Trophoblast cell (in vitro differentiated cells and primary cell): ENCODE data around the gene TAS2R19.
"Not testable (repeated sequence)": the region's sequence is repeated elsewhere in the genome, so short reads cannot be mapped to it uniquely, and the experiment has no call there.

Experiments
- DNase-seq, 2 donors: peaks; one replicate each; pipeline ENCODE4 v3.0.0-alpha.2; 2016
- H2AFZ ChIP-seq: 2 replicates; pipeline ENCODE4 v1.6.1; 2013; ENCODE audit warnings: low read length, moderate library complexity, mild to moderate bottlenecking; ENCODE audit not compliant: insufficient read depth, poor library complexity
- H2AK5ac ChIP-seq: 2 replicates; pipeline ENCODE4 v1.6.1; 2013; ENCODE audit warnings: mild to moderate bottlenecking, low read length
- H2BK120ac ChIP-seq: 2 replicates; pipeline ENCODE4 v1.6.1; 2013; ENCODE audit warnings: low read length, mild to moderate bottlenecking, moderate library complexity; ENCODE audit not compliant: insufficient read depth, poor library complexity
- H2BK12ac ChIP-seq: 2 replicates; pipeline ENCODE4 v1.6.1; 2013; ENCODE audit warnings: mild to moderate bottlenecking, low read length, moderate library complexity
- H2BK5ac ChIP-seq: 2 replicates; pipeline ENCODE4 v1.6.1; 2013; ENCODE audit warnings: low read length, low read depth, moderate library complexity, mild to moderate bottlenecking; ENCODE audit not compliant: poor library complexity
- H3K14ac ChIP-seq: 2 replicates; pipeline ENCODE4 v1.6.1; 2013; ENCODE audit warnings: mild to moderate bottlenecking, low read length
- H3K18ac ChIP-seq: 2 replicates; pipeline ENCODE4 v1.6.1; 2013; ENCODE audit warnings: mild to moderate bottlenecking, low read length
- H3K23ac ChIP-seq: 2 replicates; pipeline ENCODE4 v1.6.1; 2013; ENCODE audit warnings: low read length
- H3K27ac ChIP-seq: 2 replicates; pipeline ENCODE4 v1.5.1; 2013; ENCODE audit warnings: low read depth, mild to moderate bottlenecking, inconsistent platforms, low read length, moderate library complexity
- H3K27me3 ChIP-seq: 2 replicates; pipeline ENCODE4 v1.6.1; 2013; ENCODE audit warnings: inconsistent platforms, mild to moderate bottlenecking, low read length, moderate library complexity; ENCODE audit not compliant: insufficient read depth
- H3K36me3 ChIP-seq, 2 experiments: 1 replicate in 1 of 2; 2 replicates in 1 of 2; pipeline ENCODE4 v1.6.1; 2013; ENCODE audit warnings: low read length in 2 of 2, mild to moderate bottlenecking in 2 of 2, moderate library complexity in 1 of 2; ENCODE audit not compliant: insufficient read depth in 2 of 2, control insufficient read depth in 1 of 2
- H3K4ac ChIP-seq: 2 replicates; pipeline ENCODE4 v1.6.1; 2013; ENCODE audit warnings: low read depth, mild to moderate bottlenecking, low read length, moderate library complexity
- H3K4me1 ChIP-seq, 2 experiments: 1 replicate in 1 of 2; 2 replicates in 1 of 2; pipeline ENCODE4 v1.6.1; 2013; ENCODE audit warnings: low read length in 2 of 2, mild to moderate bottlenecking in 2 of 2, moderate library complexity in 1 of 2; ENCODE audit not compliant: insufficient read depth in 2 of 2, control insufficient read depth in 1 of 2
- H3K4me2 ChIP-seq: 2 replicates; pipeline ENCODE4 v1.6.1; 2013; ENCODE audit warnings: inconsistent platforms, mild to moderate bottlenecking, low read length, moderate library complexity
- H3K4me3 ChIP-seq: 2 replicates; pipeline ENCODE4 v1.5.1; 2013; ENCODE audit warnings: mild to moderate bottlenecking, low read depth, low read length, inconsistent platforms
- H3K79me1 ChIP-seq: one replicate; pipeline ENCODE4 v1.6.1; 2013; ENCODE audit warnings: low read length
- H3K79me2 ChIP-seq: 2 replicates; pipeline ENCODE4 v1.6.1; 2013; ENCODE audit warnings: low read length, mild to moderate bottlenecking; ENCODE audit not compliant: control insufficient read depth, insufficient read depth, poor library complexity
- H3K9ac ChIP-seq: 2 replicates; pipeline ENCODE4 v1.6.1; 2013; ENCODE audit warnings: mild to moderate bottlenecking, low read length
- H3K9me3 ChIP-seq: 2 replicates; pipeline ENCODE4 v1.6.1; 2013; ENCODE audit warnings: low read depth, mild to moderate bottlenecking, control low read depth, inconsistent platforms, low read length; ENCODE audit not compliant: insufficient read depth
- H4K12ac ChIP-seq: 2 replicates; pipeline ENCODE4 v1.6.1; 2013; ENCODE audit warnings: low read depth, mild to moderate bottlenecking, low read length, moderate library complexity
- H4K8ac ChIP-seq: 2 replicates; pipeline ENCODE4 v1.6.1; 2013; ENCODE audit warnings: low read depth, mild to moderate bottlenecking, low read length, moderate library complexity
- H4K91ac ChIP-seq: one replicate; pipeline ENCODE4 v1.6.1; 2013; ENCODE audit warnings: low read depth, mild to moderate bottlenecking, low read length, moderate library complexity
- WGBS: extraction: QIAGEN DNeasy Blood & Tissue Kit; methylation state at CpG from one replicate; pipeline ENCODE4 v1.1.7; 2013; ENCODE audit warnings: missing lambda C conversion rate; ENCODE audit not compliant: insufficient read length, insufficient coverage; ENCODE audit errors: extremely low coverage; 5-methylcytosine and 5-hydroxymethylcytosine counted together

The TAS2R19 gene

GRCh38 chr12:11055306-11055705, 32.9 kb upstream of the TAS2R19 start:
- no peak overlapping the region for H3K4me2 ChIP-seq
- no peak overlapping the region for H4K8ac ChIP-seq
- H3K4me1 ChIP-seq: no peaks in the 10 kb centered on the region
- no peak overlapping the region for H2BK12ac ChIP-seq
- no peak overlapping the region for H3K23ac ChIP-seq
- no peak overlapping the region for H3K4me3 ChIP-seq
- H3K27me3 ChIP-seq: no peaks in the 10 kb centered on the region
- H3K79me2 ChIP-seq: no peaks in the 10 kb centered on the region
- peaks cover 2% of the 10 kb centered on the region for H3K9me3 ChIP-seq
- no peak overlapping the region for H3K14ac ChIP-seq
- no CpG with 5 or more reads among the region's 2 CpGs for WGBS
- no peak for DNase-seq
- no peak overlapping the region for H3K9ac ChIP-seq
- no peak overlapping the region for H3K27ac ChIP-seq
- no peak overlapping the region for H4K91ac ChIP-seq
- no peaks in the 10 kb centered on the region for H3K79me1 ChIP-seq
- H4K12ac ChIP-seq: no peak overlapping the region
- no peak overlapping the region for H3K4ac ChIP-seq
- no peak overlapping the region for H2BK120ac ChIP-seq
- H2BK5ac ChIP-seq: no peak overlapping the region
- H3K18ac ChIP-seq: no peak overlapping the region
- H3K36me3 ChIP-seq: peaks cover 0 to 4% of the 10 kb centered on the region in 2 experiments
- no peak overlapping the region for H2AFZ ChIP-seq
- no peak overlapping the region for H2AK5ac ChIP-seq

- H3K23ac ChIP-seq, H3K79me1 ChIP-seq, H2AFZ ChIP-seq, H3K36me3 ChIP-seq, H3K4me3 ChIP-seq, H3K14ac ChIP-seq, H2BK5ac ChIP-seq, H3K27ac ChIP-seq, H4K91ac ChIP-seq, H3K4me2 ChIP-seq, H2BK12ac ChIP-seq, H3K18ac ChIP-seq, H3K79me2 ChIP-seq, H3K27me3 ChIP-seq, H3K9ac ChIP-seq, H2AK5ac ChIP-seq, H4K12ac ChIP-seq, H3K9me3 ChIP-seq, H2BK120ac ChIP-seq, H3K4ac ChIP-seq, H3K4me1 ChIP-seq, H4K8ac ChIP-seq, DNase-seq: not testable (repeated sequence)
- WGBS: no CpG with 5 or more reads among the region's 7 CpGs
These were observed 27.5 kb upstream of the TAS2R19 start for GRCh38 chr12:11049806-11050531.

- WGBS: no CpG with 5 or more reads among the region's 2 CpGs
- H4K91ac ChIP-seq, H4K8ac ChIP-seq, H3K27ac ChIP-seq, H3K9me3 ChIP-seq, H3K79me2 ChIP-seq, H2AFZ ChIP-seq, H3K4me1 ChIP-seq, DNase-seq, H2AK5ac ChIP-seq, H3K27me3 ChIP-seq, H3K4me3 ChIP-seq, H3K14ac ChIP-seq, H3K18ac ChIP-seq, H2BK120ac ChIP-seq, H3K4me2 ChIP-seq, H4K12ac ChIP-seq, H3K9ac ChIP-seq, H3K4ac ChIP-seq, H3K36me3 ChIP-seq, H2BK12ac ChIP-seq, H3K23ac ChIP-seq, H2BK5ac ChIP-seq, H3K79me1 ChIP-seq: not testable (repeated sequence)
These were observed 18.9 kb upstream of the TAS2R19 start for GRCh38 chr12:11041366-11041765.

- Histone ChIP-seq H4K91ac (no peak overlapping the region), H4K8ac (no peak overlapping the region), H3K79me2 (no peaks in the 10 kb centered on the region), H3K18ac (no peak overlapping the region), H2BK120ac (no peak overlapping the region), H2BK12ac (no peak overlapping the region), H2AK5ac (no peak overlapping the region), H3K4ac (no peak overlapping the region), H3K79me1 (no peaks in the 10 kb centered on the region), H4K12ac (no peak overlapping the region), H3K23ac (no peak overlapping the region), H3K27ac (no peak overlapping the region), H3K9ac (no peak overlapping the region), H2AFZ (no peak overlapping the region), H3K4me2 (no peak overlapping the region), H3K14ac (no peak overlapping the region), H3K27me3 (no peaks in the 10 kb centered on the region), H3K9me3 (no peaks in the 10 kb centered on the region), H3K36me3 (no peaks in the 10 kb centered on the region), H2BK5ac (no peak overlapping the region), H3K4me1 (no peaks in the 10 kb centered on the region), H3K4me3 (no peak overlapping the region)
- WGBS: no CpG with 5 or more reads among the region's 1 CpG
- peak in 1 of 2 donors; percentile 22 for DNase-seq
These were observed 17.7 kb upstream of the TAS2R19 start for GRCh38 chr12:11040162-11040561.
